GM12878 (cell line): ENCODE measurements around the gene SIX1. TPM values are rescaled to one million over a fixed set of nuclear protein-coding genes. Genes with fewer than 3 reads are reported as not detected.

ENCODE experiments used
- ATAC-seq: fragments of 200-7000 bp; cut with Tn5 transposase; 3 replicates; pipeline ENCODE4 v1.9.1; 2020; ENCODE audit warnings: mild to moderate bottlenecking, moderate library complexity
- BruUV-seq: library from RNA; stranded (reverse); fragments of 400-500 nt; replicated peaks from 2 replicates; lab custom pipeline; 2021; lab: Mats Ljungman, UMichigan
- CTCF ChIA-PET: fragments of 300-600 bp; sonication (Branson Sonifier 250); formaldehyde crosslinking; extraction: SDS; loops from one replicate; lab custom pipeline; 2021; ENCODE audit warnings: inconsistent platforms; lab: Yijun Ruan, JAX
- POLR2A ChIA-PET: fragments of 350-600 bp; formaldehyde crosslinking; extraction: SDS; loops from one replicate; lab custom pipeline; 2021; ENCODE audit warnings: inconsistent platforms; lab: Charles Lee
- RAD21 ChIA-PET: fragments of 300-600 bp; sonication (Branson Sonifier 250); formaldehyde crosslinking; loops from one replicate; lab custom pipeline; 2023; ENCODE audit warnings: antibody characterized with exemption; ENCODE audit not compliant: unreplicated experiment; lab: Charles Lee
- SMC1A ChIA-PET: fragments of 300-600 bp; sonication (Branson Sonifier 250); formaldehyde crosslinking; loops from one replicate; lab custom pipeline; 2023; ENCODE audit not compliant: unreplicated experiment, uncharacterized antibody; lab: Charles Lee
- DNase-seq: peaks from one replicate; pipeline ENCODE4 v3.0.0-alpha.2; 2011; ENCODE audit warnings: low read depth, low spot score
- FAIRE-seq: peaks from 3 replicates; lab custom pipeline; 2011; peaks lifted over from hg19 to GRCh38; lab: Jason Lieb, UNC
- H2AFZ ChIP-seq: 2 replicates; pipeline ENCODE4 v1.6.0; 2011; ENCODE audit warnings: low read depth, low read length, control low read depth; ENCODE audit not compliant: control insufficient read depth
- H3K27ac ChIP-seq: 2 replicates; pipeline ENCODE4 v1.5.1; 2011; ENCODE audit warnings: control low read depth; ENCODE audit not compliant: control insufficient read depth, insufficient read depth
- H3K27me3 ChIP-seq, 2 experiments: replicated peaks in 1 of 2; 2 replicates each; pipeline versions ENCODE4 v1.6.0 to v1.6.1; 2011; ENCODE audit warnings: low read length in 1 of 2; ENCODE audit not compliant: control insufficient read depth in 2 of 2, insufficient read depth in 2 of 2
- H3K36me3 ChIP-seq, 2 experiments: 2 replicates each; pipeline ENCODE4 v1.5.1; 2011; ENCODE audit warnings: low read length in 1 of 2; ENCODE audit not compliant: control insufficient read depth in 2 of 2, insufficient read depth in 2 of 2
- H3K4me1 ChIP-seq: 2 replicates; pipeline ENCODE4 v1.6.1; 2011; ENCODE audit warnings: mild to moderate bottlenecking, low read length, moderate library complexity, mixed read lengths; ENCODE audit not compliant: control insufficient read depth, insufficient read depth
- H3K4me2 ChIP-seq: 2 replicates; pipeline ENCODE4 v1.6.0; 2011; ENCODE audit warnings: control low read depth; ENCODE audit not compliant: control insufficient read depth, insufficient read depth
- H3K4me3 ChIP-seq: fragments of 200-600 bp; sonication (generic); 2 replicates; pipeline ENCODE4 v1.5.1; 2016
- H3K79me2 ChIP-seq: 2 replicates; pipeline ENCODE4 v1.6.0; 2011; ENCODE audit warnings: low read length; ENCODE audit not compliant: control insufficient read depth, insufficient read depth
- H3K9ac ChIP-seq: 2 replicates; pipeline ENCODE4 v1.8.0; 2011; ENCODE audit warnings: low read length, control low read depth, mixed read lengths; ENCODE audit not compliant: control insufficient read depth, insufficient read depth
- H3K9me3 ChIP-seq: replicated peaks from 3 replicates; pipeline ENCODE4 v1.5.1; 2011; ENCODE audit warnings: mild to moderate bottlenecking, low read length; ENCODE audit not compliant: control insufficient read depth, insufficient read depth
- H4K20me1 ChIP-seq: 2 replicates; pipeline ENCODE4 v1.6.0; 2011; ENCODE audit not compliant: control insufficient read depth, insufficient read depth
- GABPA ChIP-seq: IDR thresholded peaks from 2 replicates; pipeline ENCODE4 v1.6.1; 2014; ENCODE audit warnings: antibody characterized with exemption, low read depth, mild to moderate bottlenecking, inconsistent platforms
- IRF5 ChIP-seq: fragments of 450-650 bp; IDR thresholded peaks from 2 replicates; pipeline ENCODE4 v1.6.1; 2017; ENCODE audit warnings: borderline replicate concordance
- SREBF1 ChIP-seq: IDR thresholded peaks from 2 replicates; pipeline ENCODE4 v1.6.1; 2012; ENCODE audit warnings: mild to moderate bottlenecking, low read length
- WGBS: methylation state at CpG from one replicate; pipeline ENCODE4 v1.1.6; 2016; ENCODE audit warnings: low lambda C conversion rate; ENCODE audit not compliant: insufficient replicate concordance, insufficient coverage; ENCODE audit errors: missing lambda C conversion rate; 5-methylcytosine and 5-hydroxymethylcytosine counted together
- in situ Hi-C: fragments of 300-500 bp; cut with MboI; formaldehyde crosslinking; loops from 9 replicates; pipeline ENCODE4 v1.14.3; 2018; ENCODE audit warnings: mixed read lengths
- intact Hi-C: fragments of 100-400 bp; cut with micrococcal nuclease; formaldehyde crosslinking; loops from one replicate; pipeline ENCODE4 v1.14.2; 2022; ENCODE audit not compliant: unreplicated experiment
- polyA plus RNA-seq, 11 experiments: library from polyadenylated mRNA; depleted of rRNA in 4 of 11; unstranded in 6 of 11; stranded (reverse) in 5 of 11; fragments of >200 nt; fragmentation: Nextera tagmentation in 4 of 11; fragmentation: Illumina TruSeq in 1 of 11; extraction: Ambion mirVana in 4 of 11; extraction: Trizol in 1 of 11; gene quantifications; 1 replicate in 1 of 11; 2 replicates in 10 of 11; pipeline versions ENCODE4 v1.2.1 to v1.2.3, GENCODE V29; 2011 to 2016; ENCODE audit warnings: inconsistent platforms in 2 of 11, missing spikeins in 2 of 11, low read depth in 1 of 11
- total RNA-seq, 4 experiments: library from RNA; depleted of rRNA in 3 of 4; stranded (reverse); fragments of >200 nt in 3 of 4; fragmentation: Illumina TruSeq in 1 of 4; extraction: Trizol in 1 of 4; gene quantifications; 2 replicates each; pipeline versions ENCODE4 v1.2.1 to v1.2.3, GENCODE V29; 2013 to 2021

SIX1 gene
- total and polyA plus RNA-seq, 10 of the 15 experiments (the other 5 are each of a cell fraction or from before 2014, with no cell fraction given), result 0.03 to 0.06 (median 0.05) TPM; not detected in 5

DNA sequence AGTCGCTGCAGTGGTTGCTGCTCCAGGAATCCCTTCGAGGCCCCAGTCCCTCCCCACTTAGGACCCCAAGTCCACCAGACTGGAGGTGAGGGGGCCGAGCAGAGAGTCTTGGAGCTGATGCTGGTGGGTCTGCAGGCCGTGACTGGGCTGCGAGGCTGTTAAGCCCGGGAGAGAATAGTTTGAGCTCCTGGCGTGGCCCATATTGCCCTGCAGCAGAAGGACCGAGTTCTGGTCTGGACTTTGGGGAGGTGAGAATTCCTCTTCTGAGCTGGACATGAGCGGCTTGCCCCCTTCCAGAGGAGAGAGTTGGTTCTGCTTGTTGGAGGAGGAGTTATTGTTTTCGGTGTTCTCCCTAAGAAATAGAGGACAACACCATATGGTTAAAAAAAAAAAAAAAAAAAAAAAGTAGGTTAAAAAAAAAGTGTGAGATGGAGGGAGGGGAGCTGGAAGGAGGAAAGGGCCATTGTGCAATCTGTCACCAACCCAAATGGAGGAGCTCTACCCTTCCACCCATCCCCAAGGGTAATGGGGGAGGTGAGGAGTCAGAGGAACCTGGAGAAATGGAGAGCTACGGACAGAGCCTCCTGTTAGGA, 3.0 kb downstream of the SIX1 start:
- Histone ChIP-seq H3K36me3 (no peaks in the 10 kb centered on the region), H3K9ac (no peak overlapping the region), H4K20me1 (0 out of 2 replicates have a peak, but pooled peaks cover 2% of the 10 kb centered on the region)
- in situ Hi-C loops, result loop anchor here (25.0 kb wide), 1 partner anchor 1166 kb away; the partner anchor contains the start of gene SYT16
- TF ChIP-seq SREBF1 (no peak), IRF5 (no peak), GABPA (no peak)
- TF ChIP-seq, all 136 proteins: peak for 0
- BruUV-seq, result no TSS peak
- no peaks in the 10 kb centered on the region; the same call in 1 of the 3 replicates for H3K9me3 ChIP-seq
- H2AFZ ChIP-seq, result no peak overlapping the region
- H3K4me1 ChIP-seq, result no peaks in the 10 kb centered on the region; the same call in 1 of the 2 replicates
- SMC1A ChIA-PET, result interaction anchor here (0.7 kb wide), 1 partner anchor 16 kb away, joined by 3 read pairs; no protein-coding TSS in a partner anchor
- H3K27ac ChIP-seq, result no peak overlapping the region
- POLR2A ChIA-PET, result interaction anchor here (0.7 kb wide), 1 partner anchor 370 kb away, joined by 3 read pairs; no protein-coding TSS in a partner anchor
- no peak for DNase-seq
- WGBS, result 52% methylated on average over 11 of the region's 11 CpGs
- H3K27me3 ChIP-seq, result peaks cover 32 to 44% of the 10 kb centered on the region in 2 experiments
- intact Hi-C loops, result no loop called here
- no peak overlapping the region for H3K4me2 ChIP-seq
- no peaks in the 10 kb centered on the region for H3K79me2 ChIP-seq
- FAIRE-seq, result no peak
- RAD21 ChIA-PET, result no interaction called here
- no peak overlapping the region for H3K4me3 ChIP-seq
- no peak for ATAC-seq
- CTCF ChIA-PET, result interaction anchor here (0.6 to 2.0 kb wide), 5 partner anchors 9 to 375 kb away, joined by 3 to 6 read pairs (median 4); no protein-coding TSS in a partner anchor
